IMR-90 (cell line): ENCODE results near the gene PIGM. TPM values are rescaled to one million over a fixed set of nuclear protein-coding genes. Genes with fewer than 3 reads are reported as not detected.

Experiments used
- ATAC-seq: fragments of 200-7000 bp; cut with Tn5 transposase; 2 replicates; pipeline ENCODE4 v1.9.1; 2020; ENCODE audit warnings: low read depth, mild to moderate bottlenecking, moderate library complexity
- BruUV-seq: library from RNA; stranded (reverse); fragments of 400-500 nt; replicated peaks from 2 replicates; lab custom pipeline; 2021; lab: Mats Ljungman, UMichigan
- CTCF ChIA-PET: fragments of 300-600 bp; formaldehyde crosslinking; extraction: SDS; loops from one replicate; lab custom pipeline; 2021; ENCODE audit warnings: antibody characterized with exemption; lab: Yijun Ruan, JAX
- POLR2A ChIA-PET: fragments of 300-600 bp; sonication (Branson Sonifier 250); formaldehyde crosslinking; loops from one replicate; lab custom pipeline; 2022; ENCODE audit warnings: antibody characterized with exemption; ENCODE audit not compliant: unreplicated experiment; lab: Charles Lee
- DNase-seq: peaks from one replicate; pipeline ENCODE4 v3.0.0; 2013
- H2AFZ ChIP-seq: replicated peaks from 2 replicates; pipeline ENCODE3; 2013; ENCODE audit warnings: low read length, mild to moderate bottlenecking; ENCODE audit not compliant: poor library complexity
- H2AK5ac ChIP-seq: 2 replicates; pipeline ENCODE4 v1.6.1; 2013; ENCODE audit warnings: low read depth, low read length, inconsistent platforms
- H2AK9ac ChIP-seq: replicated peaks from 2 replicates; pipeline ENCODE3; 2013; ENCODE audit warnings: mild to moderate bottlenecking, low read depth, low read length, moderate library complexity; ENCODE audit not compliant: poor library complexity
- H2BK120ac ChIP-seq: 2 replicates; pipeline ENCODE4 v1.6.1; 2013; ENCODE audit warnings: low read depth, low read length, inconsistent platforms
- H2BK15ac ChIP-seq: 3 replicates; pipeline ENCODE4 v1.6.1; 2013; ENCODE audit warnings: low read depth, low read length, inconsistent platforms
- H2BK20ac ChIP-seq: 2 replicates; pipeline ENCODE4 v1.6.1; 2013; ENCODE audit warnings: low read depth, mild to moderate bottlenecking, inconsistent platforms, low read length, moderate library complexity
- H2BK5ac ChIP-seq: 2 replicates; pipeline ENCODE4 v1.6.1; 2013; ENCODE audit warnings: mild to moderate bottlenecking, low read depth, low read length, inconsistent platforms; ENCODE audit not compliant: poor library complexity, severe bottlenecking
- H3K14ac ChIP-seq: replicated peaks from 2 replicates; pipeline ENCODE4 v1.6.1; 2013; ENCODE audit warnings: low read depth, low read length, inconsistent platforms
- H3K18ac ChIP-seq: 2 replicates; pipeline ENCODE4 v1.6.1; 2013; ENCODE audit warnings: low read depth, low read length, control low read depth
- H3K23ac ChIP-seq: 2 replicates; pipeline ENCODE4 v1.6.1; 2013; ENCODE audit warnings: low read depth, low read length, inconsistent platforms
- H3K27ac ChIP-seq: 2 replicates; pipeline ENCODE4 v1.5.1; 2013; ENCODE audit warnings: mild to moderate bottlenecking, control low read depth, low read length; ENCODE audit not compliant: insufficient read depth
- H3K27me3 ChIP-seq: 2 replicates; pipeline ENCODE4 v1.6.1; 2013; ENCODE audit warnings: low read length; ENCODE audit not compliant: control insufficient read depth, insufficient read depth
- H3K36me3 ChIP-seq: 2 replicates; pipeline ENCODE4 v1.6.1; 2013; ENCODE audit warnings: low read length, mixed read lengths; ENCODE audit not compliant: control insufficient read depth, insufficient read depth
- H3K4ac ChIP-seq: 2 replicates; pipeline ENCODE4 v1.6.1; 2013; ENCODE audit warnings: low read depth, low read length, inconsistent platforms
- H3K4me1 ChIP-seq: 2 replicates; pipeline ENCODE4 v1.6.1; 2013; ENCODE audit warnings: low read length, mixed read lengths; ENCODE audit not compliant: control insufficient read depth, insufficient read depth
- H3K4me2 ChIP-seq: 2 replicates; pipeline ENCODE4 v1.6.1; 2013; ENCODE audit warnings: low read depth, mild to moderate bottlenecking, control low read depth, low read length, moderate library complexity
- H3K4me3 ChIP-seq: 2 replicates; pipeline ENCODE4 v1.5.1; 2013; ENCODE audit warnings: low read depth, mild to moderate bottlenecking, control low read depth, low read length, moderate library complexity; ENCODE audit not compliant: insufficient read depth
- H3K56ac ChIP-seq: 2 replicates; pipeline ENCODE4 v1.6.1; 2013; ENCODE audit warnings: low read length, inconsistent platforms; ENCODE audit not compliant: insufficient read depth; ENCODE audit errors: extremely low read depth
- H3K79me1 ChIP-seq, 2 experiments: 2 replicates each; pipeline ENCODE4 v1.6.1; 2013; ENCODE audit warnings: low read length in 2 of 2, inconsistent platforms in 1 of 2, low read depth in 1 of 2
- H3K9ac ChIP-seq: 2 replicates; pipeline ENCODE4 v1.6.1; 2013; ENCODE audit warnings: low read depth, low read length, control low read depth
- H3K9me1 ChIP-seq: 2 replicates; pipeline ENCODE4 v1.6.1; 2013; ENCODE audit warnings: low read length, inconsistent platforms; ENCODE audit not compliant: insufficient read depth
- H3K9me3 ChIP-seq: 2 replicates; pipeline ENCODE4 v1.6.1; 2013; ENCODE audit warnings: low read length; ENCODE audit not compliant: control insufficient read depth, insufficient read depth
- H4K20me1 ChIP-seq: 2 replicates; pipeline ENCODE4 v1.6.1; 2013; ENCODE audit warnings: low read length, inconsistent platforms; ENCODE audit not compliant: insufficient read depth
- H4K5ac ChIP-seq: 2 replicates; pipeline ENCODE4 v1.6.1; 2013; ENCODE audit warnings: mild to moderate bottlenecking, low read depth, low read length, control low read depth
- H4K8ac ChIP-seq, 2 experiments: 2 replicates each; pipeline ENCODE4 v1.6.1; 2013; ENCODE audit warnings: low read depth in 2 of 2, low read length in 2 of 2, control low read depth in 1 of 2, inconsistent platforms in 1 of 2
- H4K91ac ChIP-seq: 2 replicates; pipeline ENCODE4 v1.6.1; 2013; ENCODE audit warnings: low read depth, low read length, inconsistent platforms; ENCODE audit not compliant: insufficient read depth
- CHD1 ChIP-seq: IDR thresholded peaks from 2 replicates; pipeline ENCODE4 v1.6.1; 2012; ENCODE audit warnings: low read depth, low read length, improper control_type of control experiment
- WGBS, 2 experiments: methylation state at CpG; one replicate each; pipeline versions ENCODE4 v1.1.5 to v1.1.7; 2013; ENCODE audit warnings: missing lambda C conversion rate in 2 of 2; ENCODE audit not compliant: insufficient read length in 1 of 2; ENCODE audit errors: extremely low coverage in 2 of 2; 5-methylcytosine and 5-hydroxymethylcytosine counted together
- dilution Hi-C: fragments of 300-500 bp; cut with HindIII; formaldehyde crosslinking; loops from one replicate; pipeline ENCODE4 v1.14.3; 2018; ENCODE audit warnings: low sequenced_read_pairs; ENCODE audit not compliant: unreplicated experiment
- in situ Hi-C: fragments of 300-500 bp; cut with MboI; formaldehyde crosslinking; loops from 3 replicates; pipeline ENCODE4 v1.14.3; 2019; ENCODE audit warnings: low sequenced_read_pairs, inconsistent platforms, mixed read lengths
- intact Hi-C: fragments of 100-400 bp; cut with micrococcal nuclease; formaldehyde crosslinking; loops from 2 replicates; pipeline ENCODE4 v1.10.0; 2022
- polyA plus RNA-seq, 3 experiments: library from polyadenylated mRNA; depleted of rRNA; stranded (reverse); fragments of >200 nt; gene quantifications; 2 replicates each; pipeline ENCODE4 v1.2.3, GENCODE V29; 2012; ENCODE audit warnings: low replicate concordance in 1 of 3
- total RNA-seq: library from RNA; depleted of rRNA; stranded (reverse); fragments of >200 nt; gene quantifications from 2 replicates; pipeline ENCODE4 v1.2.3, GENCODE V29; 2012

Gene PIGM
- total and polyA plus RNA-seq, 2 of the 4 experiments (the other 2 are of a cell fraction) = 2.9 TPM

DNA sequence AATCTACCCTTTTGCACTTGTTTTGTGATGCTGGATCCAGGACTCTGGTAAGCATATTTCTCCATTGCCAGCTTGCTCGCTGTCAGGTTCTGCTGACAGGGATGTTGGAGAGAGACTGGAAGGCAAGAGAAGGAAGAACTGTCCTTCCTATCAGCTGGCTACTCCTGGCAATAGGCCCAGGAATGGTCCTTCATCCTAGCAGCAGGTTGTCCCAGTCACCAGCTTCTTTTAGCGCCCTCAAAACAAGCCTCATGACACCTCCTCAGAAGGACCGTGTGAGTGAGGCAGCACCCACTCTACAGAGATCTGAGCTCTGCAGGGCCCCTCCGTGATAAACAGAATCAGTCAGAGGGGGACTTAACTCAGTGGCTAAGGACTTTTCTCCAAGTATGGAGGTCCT is 44.6 kb downstream of the PIGM start:
- H3K79me1 ChIP-seq = no peaks in the 10 kb centered on the region
- no peak overlapping the region for H4K91ac ChIP-seq
- H4K5ac ChIP-seq = no peak overlapping the region
- ATAC-seq (no peak), DNase-seq (no peak)
- no peak overlapping the region for H3K9ac ChIP-seq
- H3K4ac ChIP-seq = no peak overlapping the region
- intact Hi-C loops = no loop called here
- no peak overlapping the region for H2AFZ ChIP-seq
- H3K14ac ChIP-seq = no peak overlapping the region
- H2AK9ac ChIP-seq = no peak overlapping the region
- no peak overlapping the region for H3K56ac ChIP-seq
- H3K4me1 ChIP-seq = peaks cover 2% of the 10 kb centered on the region; the same call in 1 of the 2 replicates
- no peak overlapping the region for H3K23ac ChIP-seq
- WGBS, 2 experiments = 71% methylated on average over 1 of the region's 4 CpGs; no CpG with 5 or more reads in 1 of the 2 experiments
- no peak overlapping the region for H3K27ac ChIP-seq
- H2BK15ac ChIP-seq = no peak overlapping the region
- H3K36me3 ChIP-seq = no peaks in the 10 kb centered on the region
- no TSS peak for BruUV-seq
- no peak overlapping the region for H2BK5ac ChIP-seq
- no peak overlapping the region for H2AK5ac ChIP-seq
- H3K27me3 ChIP-seq = peaks cover 13% of the 10 kb centered on the region
- in situ Hi-C loops = no loop called here
- no peak for TF ChIP-seq CHD1
- H2BK120ac ChIP-seq = no peak overlapping the region
- no peak overlapping the region for H2BK20ac ChIP-seq
- H3K4me3 ChIP-seq = no peak overlapping the region
- ChIA-PET CTCF (no interaction called here), POLR2A (no interaction called here)
- H3K9me1 ChIP-seq = no peaks in the 10 kb centered on the region
- H3K4me2 ChIP-seq = no peak overlapping the region
- no peak overlapping the region for H4K8ac ChIP-seq
- no peaks in the 10 kb centered on the region for H4K20me1 ChIP-seq
- dilution Hi-C loops = no loop called here
- H3K18ac ChIP-seq = no peak overlapping the region
- no peaks in the 10 kb centered on the region for H3K9me3 ChIP-seq
